Measurements from ENCODE around the gene RNPC3.

RNPC3 gene, protein sequence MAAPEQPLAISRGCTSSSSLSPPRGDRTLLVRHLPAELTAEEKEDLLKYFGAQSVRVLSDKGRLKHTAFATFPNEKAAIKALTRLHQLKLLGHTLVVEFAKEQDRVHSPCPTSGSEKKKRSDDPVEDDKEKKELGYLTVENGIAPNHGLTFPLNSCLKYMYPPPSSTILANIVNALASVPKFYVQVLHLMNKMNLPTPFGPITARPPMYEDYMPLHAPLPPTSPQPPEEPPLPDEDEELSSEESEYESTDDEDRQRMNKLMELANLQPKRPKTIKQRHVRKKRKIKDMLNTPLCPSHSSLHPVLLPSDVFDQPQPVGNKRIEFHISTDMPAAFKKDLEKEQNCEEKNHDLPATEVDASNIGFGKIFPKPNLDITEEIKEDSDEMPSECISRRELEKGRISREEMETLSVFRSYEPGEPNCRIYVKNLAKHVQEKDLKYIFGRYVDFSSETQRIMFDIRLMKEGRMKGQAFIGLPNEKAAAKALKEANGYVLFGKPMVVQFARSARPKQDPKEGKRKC

GRCh38 chr1:103525607-103526507 is at the start of gene RNPC3:
TSS of gene RNPC3 (plus strand) at chr1:103525699. CDS start at chr1:103526071, 372 bp downstream.
- peak within 1 kb of the TSS; percentile 95 for H3K4me3 ChIP-seq (ENCODE audit: low read length)
- DNase-seq (ENCODE audit: low read depth) = peak; percentile 90
- TF ChIP-seq, protein P1, sequence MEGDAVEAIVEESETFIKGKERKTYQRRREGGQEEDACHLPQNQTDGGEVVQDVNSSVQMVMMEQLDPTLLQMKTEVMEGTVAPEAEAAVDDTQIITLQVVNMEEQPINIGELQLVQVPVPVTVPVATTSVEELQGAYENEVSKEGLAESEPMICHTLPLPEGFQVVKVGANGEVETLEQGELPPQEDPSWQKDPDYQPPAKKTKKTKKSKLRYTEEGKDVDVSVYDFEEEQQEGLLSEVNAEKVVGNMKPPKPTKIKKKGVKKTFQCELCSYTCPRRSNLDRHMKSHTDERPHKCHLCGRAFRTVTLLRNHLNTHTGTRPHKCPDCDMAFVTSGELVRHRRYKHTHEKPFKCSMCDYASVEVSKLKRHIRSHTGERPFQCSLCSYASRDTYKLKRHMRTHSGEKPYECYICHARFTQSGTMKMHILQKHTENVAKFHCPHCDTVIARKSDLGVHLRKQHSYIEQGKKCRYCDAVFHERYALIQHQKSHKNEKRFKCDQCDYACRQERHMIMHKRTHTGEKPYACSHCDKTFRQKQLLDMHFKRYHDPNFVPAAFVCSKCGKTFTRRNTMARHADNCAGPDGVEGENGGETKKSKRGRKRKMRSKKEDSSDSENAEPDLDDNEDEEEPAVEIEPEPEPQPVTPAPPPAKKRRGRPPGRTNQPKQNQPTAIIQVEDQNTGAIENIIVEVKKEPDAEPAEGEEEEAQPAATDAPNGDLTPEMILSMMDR (IDR thresholded peaks at IDR 0.05; ENCODE audit: insufficient read depth, low read depth, low read length, missing control alignments) = no peak

GRCh38 chr1:103477101-103477500 is 48.4 kb upstream of the RNPC3 start:
- no peak overlapping the region for H3K4me3 ChIP-seq (ENCODE audit: low read length)
- TF ChIP-seq, protein P1 (IDR thresholded peaks at IDR 0.05; ENCODE audit: insufficient read depth, low read depth, low read length, missing control alignments) = no peak
- DNase-seq (ENCODE audit: low read depth) = no peak

DNA sequence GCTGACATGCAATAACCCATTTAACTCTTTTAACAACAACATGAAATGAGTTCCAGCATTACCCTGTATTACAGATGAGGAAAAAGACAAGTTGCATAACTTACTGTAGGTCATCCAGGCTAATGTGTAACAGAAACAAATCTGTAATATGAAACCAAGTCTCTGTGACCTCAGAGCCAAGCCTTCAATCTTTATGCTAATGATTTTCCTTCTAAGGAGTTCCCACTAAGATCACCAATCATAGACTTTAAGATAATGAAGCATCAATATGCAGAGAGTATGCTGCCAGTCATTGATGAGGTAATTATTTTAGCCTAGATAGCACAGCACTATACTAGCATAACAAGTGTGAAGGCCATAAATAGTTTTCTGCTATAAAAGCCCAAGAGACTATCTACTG is 35.6 kb upstream of the RNPC3 start:
- H3K4me3 ChIP-seq (ENCODE audit: low read length) = no peak overlapping the region
- TF ChIP-seq, protein P1 (IDR thresholded peaks at IDR 0.05; ENCODE audit: insufficient read depth, low read depth, low read length, missing control alignments) = no peak
- peak; percentile 68 for DNase-seq (ENCODE audit: low read depth)

DNA sequence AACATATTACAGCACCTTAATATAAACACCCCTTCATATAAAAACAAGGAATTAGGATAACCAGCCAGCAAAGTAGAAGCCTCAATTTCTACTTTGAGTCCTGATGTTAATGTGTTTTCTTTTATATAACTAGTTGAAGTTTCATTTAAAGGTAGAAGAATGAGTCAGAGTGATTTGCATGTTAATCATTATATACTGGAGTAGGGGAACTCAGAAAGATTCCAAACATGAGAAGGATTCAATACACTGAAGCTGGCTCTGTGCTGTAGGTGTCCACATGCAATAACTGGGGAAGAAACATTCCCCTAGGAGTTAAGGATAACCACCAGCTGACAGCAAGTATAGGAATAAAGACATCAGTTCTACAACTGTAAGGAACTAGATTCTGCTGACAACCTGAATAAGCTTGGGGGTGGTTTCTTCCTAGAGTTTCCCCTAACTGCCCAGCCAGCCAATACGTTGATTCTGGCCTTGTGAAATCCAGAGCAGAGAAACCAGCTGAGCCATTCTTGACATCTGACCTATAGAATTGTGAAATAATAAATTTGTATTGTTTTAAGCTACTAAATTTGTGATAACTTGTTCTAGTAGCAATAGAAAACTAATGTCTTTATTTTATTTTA is 33.4 kb upstream of the RNPC3 start:
- H3K4me3 ChIP-seq (ENCODE audit: low read length) = no peak overlapping the region
- TF ChIP-seq, protein P1 (IDR thresholded peaks at IDR 0.05; ENCODE audit: insufficient read depth, low read depth, low read length, missing control alignments) = no peak
- DNase-seq (ENCODE audit: low read depth) = peak; percentile 38

GRCh38 chr1:103496014-103496635 is 29.4 kb upstream of the RNPC3 start:
- peak; percentile 44 for DNase-seq (ENCODE audit: low read depth)
- H3K4me3 ChIP-seq (ENCODE audit: low read length) = no peak overlapping the region
- TF ChIP-seq, protein P1 (IDR thresholded peaks at IDR 0.05; ENCODE audit: insufficient read depth, low read depth, low read length, missing control alignments) = no peak

GRCh38 chr1:103497404-103497803 is 28.1 kb upstream of the RNPC3 start:
- TF ChIP-seq, protein P1 (IDR thresholded peaks at IDR 0.05; ENCODE audit: insufficient read depth, low read depth, low read length, missing control alignments) = no peak
- DNase-seq (ENCODE audit: low read depth) = peak; percentile 32
- no peak overlapping the region for H3K4me3 ChIP-seq (ENCODE audit: low read length)
